GM19351 (cell line): ENCODE measurements around the gene ZNF93.
"Not testable (repeated sequence)": the region's sequence is repeated elsewhere in the genome, so short reads cannot be mapped to it uniquely, and the experiment has no call there.

Experiments used
- ATAC-seq: cut with Tn5 transposase; IDR thresholded peaks from one replicate; pipeline ENCODE4 v1.9.1; 2021; ENCODE audit warnings: mild to moderate bottlenecking, moderate library complexity; ENCODE audit not compliant: unreplicated experiment

Gene ZNF93

DNA sequence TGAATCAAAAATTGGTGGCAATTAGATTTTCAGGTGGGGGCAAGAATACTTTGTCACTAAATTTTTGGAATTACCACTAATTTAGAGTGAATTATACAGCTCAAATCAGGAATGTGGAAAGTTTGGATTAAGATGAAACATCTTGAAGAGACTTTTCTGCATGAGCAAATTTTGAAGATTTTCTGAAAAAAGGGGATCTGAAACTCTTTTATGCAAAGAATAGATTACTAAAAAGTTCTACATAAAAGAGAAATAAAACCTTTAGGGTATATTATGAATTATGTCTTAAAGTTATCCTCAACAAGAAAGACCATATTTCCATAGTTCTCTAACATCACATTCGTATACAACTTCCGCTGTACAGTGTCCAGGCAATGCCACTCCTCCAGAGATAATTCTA, 36.7 kb downstream of the ZNF93 start:
- no peak for ATAC-seq

- no peak for ATAC-seq
Observed at GRCh38 chr19:19938449-19938848, 37.7 kb downstream of the ZNF93 start.

- ATAC-seq, result no peak
Observed at GRCh38 chr19:19943848-19944582, 43.3 kb downstream of the ZNF93 start.

DNA sequence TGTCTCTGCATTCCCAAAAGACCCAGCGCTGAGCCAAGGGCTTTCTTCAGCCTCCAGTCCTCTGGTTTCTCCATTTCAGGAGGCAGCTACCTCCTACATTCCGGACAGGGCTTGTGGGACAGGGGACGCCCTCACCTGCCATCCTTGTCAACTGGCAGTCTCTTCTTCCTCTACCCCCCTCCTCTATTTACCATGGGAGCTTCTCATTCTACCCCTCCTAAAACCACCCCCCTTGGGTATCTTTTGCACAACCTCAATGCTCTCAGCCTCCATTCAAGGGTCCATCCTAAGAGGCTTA, 43.8 kb downstream of the ZNF93 start:
- no peak for ATAC-seq

GRCh38 chr19:19946226-19946625, 45.5 kb downstream of the ZNF93 start:
- no peak for ATAC-seq

DNA sequence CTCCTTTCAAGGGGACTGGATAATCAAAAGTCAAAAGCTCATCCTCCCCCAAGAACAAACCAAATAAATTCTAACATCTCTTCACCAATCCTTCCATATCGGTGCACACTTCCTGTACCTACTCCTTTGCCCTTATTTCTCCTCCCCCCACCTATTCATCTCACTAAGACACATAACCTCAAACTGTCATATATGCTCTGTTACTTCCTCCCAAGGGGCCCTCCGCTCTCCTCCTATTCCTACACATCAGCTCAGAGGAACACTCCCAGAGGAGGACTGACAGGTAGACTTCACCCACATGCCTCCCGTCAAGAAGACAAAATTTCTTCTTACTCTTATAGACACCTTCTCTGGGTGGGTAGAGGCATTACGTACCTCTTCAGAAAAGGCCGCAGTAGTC, 48.1 kb downstream of the ZNF93 start:
- ATAC-seq, result no peak

- no peak for ATAC-seq
Observed at GRCh38 chr19:19955208-19955607, 54.5 kb downstream of the ZNF93 start.

DNA sequence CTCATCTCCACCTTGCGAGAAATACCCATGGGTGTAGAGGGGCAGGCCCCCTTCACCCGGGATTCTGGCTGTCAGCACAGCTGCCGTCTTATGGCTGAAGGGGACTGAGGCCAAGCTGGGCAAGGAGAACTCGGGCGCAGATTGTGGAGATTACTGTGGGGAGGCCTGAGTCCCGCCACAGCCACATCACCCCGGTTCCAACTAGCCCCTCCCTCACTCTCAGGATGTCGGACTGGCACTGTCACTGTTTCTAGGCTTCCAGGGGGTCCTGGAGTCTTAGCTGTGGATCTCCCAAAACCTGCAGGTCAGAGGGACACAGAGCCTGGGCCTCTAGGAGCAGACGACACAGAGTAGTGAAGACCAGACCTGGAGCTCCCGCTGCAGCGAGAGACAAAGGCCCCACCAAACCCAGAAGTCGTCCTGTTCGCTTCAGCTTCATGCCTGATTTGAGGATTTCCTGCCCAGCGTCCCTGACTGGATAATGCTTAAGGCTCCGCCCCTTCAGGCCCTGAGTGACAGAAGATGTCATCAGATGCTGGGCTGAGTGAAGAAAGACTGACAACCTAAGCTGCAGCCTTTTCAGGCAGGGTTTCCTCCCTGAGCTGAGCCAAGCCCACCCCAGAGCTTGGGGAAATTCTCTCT, 55.8 kb downstream of the ZNF93 start:
- ATAC-seq, result no peak

DNA sequence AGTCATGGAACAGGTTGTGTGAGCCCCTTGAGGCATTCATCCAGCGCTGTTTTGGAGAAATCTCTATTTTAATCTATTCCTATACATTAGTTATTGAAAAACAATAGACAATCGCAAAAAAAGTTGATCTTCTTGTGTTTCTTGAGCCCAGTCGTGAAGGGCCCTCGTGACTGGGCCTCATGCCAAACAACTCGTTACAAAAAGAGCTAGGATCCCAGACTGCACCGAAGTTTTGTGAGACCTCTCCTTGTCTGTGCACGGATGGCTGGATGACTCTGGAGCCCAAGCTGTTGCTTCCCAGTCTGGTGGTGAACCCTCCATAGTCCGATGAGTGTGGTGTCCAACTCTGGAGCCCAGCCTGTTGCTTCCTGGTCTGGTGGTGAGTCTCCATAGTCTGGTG, 57.0 kb downstream of the ZNF93 start:
- ATAC-seq, result not testable (repeated sequence)

DNA sequence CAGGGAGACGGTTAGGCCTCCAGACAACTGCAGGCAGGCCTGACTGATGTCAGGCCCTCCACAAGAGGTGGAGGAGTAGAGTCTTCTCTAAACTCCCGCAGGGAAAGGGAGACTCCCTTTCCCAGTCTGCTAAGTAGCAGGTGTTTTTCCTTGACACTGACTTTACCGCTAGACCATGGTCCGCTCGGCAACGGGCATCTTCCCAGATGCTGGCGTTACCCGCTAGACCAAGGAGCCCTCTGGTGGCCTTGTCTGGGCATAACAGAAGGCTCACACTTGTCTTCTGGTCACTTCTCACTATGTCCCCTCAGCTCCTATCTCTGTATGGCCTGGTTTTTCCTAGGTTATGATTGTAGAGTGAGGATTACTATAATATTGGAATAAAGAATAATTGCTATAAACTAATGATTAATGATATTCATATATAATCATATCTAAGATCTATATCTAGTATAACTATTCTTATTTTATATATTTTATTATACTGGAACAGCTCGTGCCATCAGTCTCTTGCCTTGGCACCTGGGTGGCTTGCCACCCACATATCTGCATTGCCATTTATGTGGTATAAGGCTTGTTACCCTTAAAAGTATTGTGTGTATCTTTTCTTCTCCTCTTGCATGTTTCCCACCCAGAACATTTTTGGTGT, 58.5 kb downstream of the ZNF93 start:
- not testable (repeated sequence) for ATAC-seq

DNA sequence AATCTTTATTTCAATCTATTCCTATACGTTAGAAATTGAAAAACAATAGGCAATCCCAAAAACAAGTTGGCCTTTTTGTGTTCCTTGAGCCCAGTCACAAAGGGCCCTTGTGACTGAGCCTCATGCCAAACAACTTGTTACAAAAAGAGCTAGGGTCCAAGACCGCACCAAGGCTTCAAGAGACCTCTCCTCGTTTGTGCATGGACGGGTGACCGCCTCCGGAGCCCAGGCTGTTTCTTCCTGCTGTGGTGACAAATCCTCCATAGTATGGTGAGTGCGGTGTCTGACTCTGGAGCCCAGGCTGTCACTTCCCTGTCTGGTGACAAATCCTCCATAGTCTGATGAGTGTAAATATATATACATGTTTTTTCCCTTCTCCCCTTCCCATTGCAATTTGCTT, 63.7 kb downstream of the ZNF93 start:
- ATAC-seq, result no peak

GRCh38 chr19:19966126-19966525, 65.4 kb downstream of the ZNF93 start:
- ATAC-seq, result not testable (repeated sequence)

DNA sequence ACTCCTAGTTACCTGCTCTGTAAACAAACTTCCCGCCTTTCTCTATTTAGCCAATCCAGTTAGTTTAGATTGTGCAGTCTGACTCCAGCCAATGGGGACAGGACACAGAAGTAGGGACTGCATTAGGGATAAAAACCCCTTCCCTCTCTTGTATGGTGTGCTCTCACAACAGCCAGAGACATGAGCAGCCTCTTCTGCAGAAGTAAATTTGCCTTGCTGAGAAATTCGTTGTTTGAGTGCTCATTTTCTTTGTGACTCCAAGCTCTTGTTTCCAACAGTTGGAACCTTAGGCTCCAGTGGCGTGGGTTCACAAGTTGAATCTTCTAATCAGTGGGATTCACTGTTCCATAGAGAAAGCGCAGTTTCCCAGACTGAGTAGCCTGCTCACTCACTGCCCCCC, 66.1 kb downstream of the ZNF93 start:
- ATAC-seq, result no peak
